ENCODE data around the gene FGFR2. TPM values are rescaled to one million over a fixed set of nuclear protein-coding genes. Genes with fewer than 3 reads are reported as not detected.

The FGFR2 gene
- total RNA-seq, 1 experiment from 2014 or later, result 19.7 TPM

- no peak overlapping the region for H3K27ac ChIP-seq (ENCODE audit: low read depth, low read length)
- H3K27me3 ChIP-seq (ENCODE audit: insufficient read depth, low read length), result no peaks in the 10 kb centered on the region; the same call in 1 of the 2 replicates
- no peak for TF ChIP-seq JUND (IDR thresholded peaks at IDR 0.05)
- no peak for TF ChIP-seq ELF1 (IDR thresholded peaks at IDR 0.05; ENCODE audit: borderline replicate concordance, low read depth)
- TF ChIP-seq, protein P1, sequence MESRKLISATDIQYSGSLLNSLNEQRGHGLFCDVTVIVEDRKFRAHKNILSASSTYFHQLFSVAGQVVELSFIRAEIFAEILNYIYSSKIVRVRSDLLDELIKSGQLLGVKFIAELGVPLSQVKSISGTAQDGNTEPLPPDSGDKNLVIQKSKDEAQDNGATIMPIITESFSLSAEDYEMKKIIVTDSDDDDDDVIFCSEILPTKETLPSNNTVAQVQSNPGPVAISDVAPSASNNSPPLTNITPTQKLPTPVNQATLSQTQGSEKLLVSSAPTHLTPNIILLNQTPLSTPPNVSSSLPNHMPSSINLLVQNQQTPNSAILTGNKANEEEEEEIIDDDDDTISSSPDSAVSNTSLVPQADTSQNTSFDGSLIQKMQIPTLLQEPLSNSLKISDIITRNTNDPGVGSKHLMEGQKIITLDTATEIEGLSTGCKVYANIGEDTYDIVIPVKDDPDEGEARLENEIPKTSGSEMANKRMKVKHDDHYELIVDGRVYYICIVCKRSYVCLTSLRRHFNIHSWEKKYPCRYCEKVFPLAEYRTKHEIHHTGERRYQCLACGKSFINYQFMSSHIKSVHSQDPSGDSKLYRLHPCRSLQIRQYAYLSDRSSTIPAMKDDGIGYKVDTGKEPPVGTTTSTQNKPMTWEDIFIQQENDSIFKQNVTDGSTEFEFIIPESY (IDR thresholded peaks at IDR 0.05; ENCODE audit: extremely low read depth, insufficient replicate concordance, low read length), result no peak
- TF ChIP-seq REST (IDR thresholded peaks at IDR 0.05; ENCODE audit: low read depth), result no peak
- TF ChIP-seq SP1 (IDR thresholded peaks at IDR 0.05; ENCODE audit: low read depth), result no peak
- TF ChIP-seq POLR2AphosphoS5 (IDR thresholded peaks at IDR 0.05; ENCODE audit: low read depth, low read length), result no peak
- DNase-seq (ENCODE audit: low read depth, low spot score), result no peak
- intact Hi-C loops (cut with micrococcal nuclease), result no loop called here
- no peaks in the 10 kb centered on the region for H3K9me3 ChIP-seq (ENCODE audit: control insufficient read depth in 1 of 2, insufficient read depth in 1 of 2, low read depth in 1 of 2, low read length in 2 of 2)
- no peaks in the 10 kb centered on the region for H3K4me1 ChIP-seq (ENCODE audit: control insufficient read depth in 1 of 2, insufficient read depth in 2 of 2, low read length in 2 of 2)
- ChIA-PET RAD21 (ENCODE audit: low non-redundant PET in 1 of 2, low total read pairs in 2 of 2, uncharacterized antibody in 2 of 2, unreplicated experiment in 2 of 2) (no interaction called here), POLR2A (no interaction called here), CTCF (no interaction called here)
- H3K79me2 ChIP-seq (ENCODE audit: insufficient read depth, low read length), result no peaks in the 10 kb centered on the region
- H4K20me1 ChIP-seq (ENCODE audit: insufficient read depth), result no peaks in the 10 kb centered on the region
- no peak overlapping the region for H2AFZ ChIP-seq (ENCODE audit: low read depth, low read length, poor library complexity, severe bottlenecking)
- no peaks in the 10 kb centered on the region for H3K36me3 ChIP-seq (ENCODE audit: control insufficient read depth in 1 of 2, insufficient read depth in 2 of 2, low read length in 2 of 2)
- no peaks in the 10 kb centered on the region for H3K9me2 ChIP-seq (ENCODE audit: insufficient read depth)
- H3K4me2 ChIP-seq (ENCODE audit: low read length), result no peak overlapping the region
- BruUV-seq (replicated peaks), result no TSS peak
- no peak overlapping the region for H3K9ac ChIP-seq (ENCODE audit: low read length)
- ATAC-seq, result no peak
- no peak overlapping the region for H3K4me3 ChIP-seq (replicated peaks in 1 of 2; ENCODE audit: low read depth in 1 of 2, low read length in 2 of 2)
Measured at GRCh38 chr10:121428867-121429266, 169.4 kb downstream of the FGFR2 start.
